SIG-M5 treated with dmso at 0.1 percent for 504 hours (cell line): Measurements from ENCODE around the gene DDIT3.
A peak's percentile ranks its signal among the peaks of the same experiment; 100 is the strongest.
"Not testable (repeated sequence)": the region's sequence is repeated elsewhere in the genome, so short reads cannot be mapped to it uniquely, and the experiment has no call there.

Experiments used
- DNase-seq: peaks from one replicate; lab custom pipeline; 2025; ENCODE audit not compliant: unreplicated experiment; lab: John Stamatoyannopoulos, UW

Gene DDIT3

DNA sequence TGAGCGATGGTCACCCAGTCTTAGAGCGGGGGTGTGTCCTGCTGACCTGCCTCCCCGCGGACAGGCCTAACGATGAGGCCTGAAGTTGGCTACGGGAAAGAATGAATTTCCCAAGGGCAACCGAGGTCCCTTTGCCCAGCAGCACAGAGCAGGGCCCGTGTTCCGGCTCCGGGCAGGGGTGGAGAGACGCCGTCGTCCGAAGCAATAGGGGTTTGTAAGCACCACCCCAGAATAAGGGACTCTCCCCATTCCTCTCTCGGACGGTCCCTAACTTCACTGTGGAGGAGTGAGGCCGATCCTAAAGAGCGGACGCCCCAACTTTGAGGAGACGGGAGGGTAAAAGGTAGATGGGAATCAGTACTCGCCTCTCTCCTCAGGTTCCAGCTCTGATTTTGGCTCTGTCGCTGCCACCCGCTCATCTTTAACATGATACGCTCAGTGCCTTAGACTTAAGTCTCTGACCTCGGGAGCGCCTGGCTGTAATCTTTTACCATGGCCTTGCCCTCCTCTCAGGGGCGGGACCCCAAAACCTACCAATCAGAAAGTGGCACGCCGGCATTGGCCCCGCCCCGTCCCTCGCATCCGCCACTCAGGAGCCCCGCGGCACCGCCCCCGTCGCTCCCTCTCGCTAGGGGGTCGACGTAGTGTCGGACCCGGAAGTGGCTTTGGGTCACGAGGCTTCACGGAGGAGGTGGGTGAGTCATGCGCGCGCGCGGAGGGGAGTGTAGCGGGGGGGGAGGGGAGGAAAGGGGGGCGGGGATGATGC is at the start of gene DDIT3:
Gene DDIT3, minus strand, starts transcription at position 462 of the 766 bp plus-strand sequence. CDS start 3,108 bp downstream, outside the sequence.
- peak; percentile 97 for DNase-seq

- no peak for DNase-seq
Observed at GRCh38 chr12:57569858-57570257, 49.5 kb upstream of the DDIT3 start.

GRCh38 chr12:57568838-57569237 is 48.5 kb upstream of the DDIT3 start:
- DNase-seq = no peak

DNA sequence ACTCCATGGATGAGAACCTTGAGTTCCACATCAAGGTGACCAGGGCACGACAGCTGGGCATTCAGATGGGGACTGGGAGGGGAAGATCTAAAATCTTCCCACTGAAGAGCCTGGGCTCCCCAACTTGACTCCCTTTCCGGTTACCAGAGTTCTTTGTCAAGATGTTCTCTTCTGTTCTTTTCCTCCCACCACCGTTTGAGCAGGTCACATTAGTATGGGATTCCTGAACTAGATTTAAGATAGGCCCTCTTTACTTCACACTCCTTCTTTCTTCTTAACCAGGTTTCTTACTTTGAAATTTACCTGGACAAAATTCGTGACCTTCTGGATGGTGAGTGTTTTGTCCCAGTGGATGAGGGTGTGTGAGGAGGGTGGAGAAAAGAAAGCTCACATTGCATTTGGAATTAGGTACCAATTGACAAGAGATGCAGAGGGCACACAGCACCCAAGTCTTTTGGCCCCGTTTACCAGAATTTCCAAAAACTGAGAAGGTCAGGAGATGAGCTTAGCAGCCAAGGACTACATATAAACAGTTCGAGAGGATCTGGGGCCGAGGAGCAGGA is 43.9 kb upstream of the DDIT3 start:
- no peak for DNase-seq

GRCh38 chr12:57563358-57563757 is 43.0 kb upstream of the DDIT3 start:
- no peak for DNase-seq

DNA sequence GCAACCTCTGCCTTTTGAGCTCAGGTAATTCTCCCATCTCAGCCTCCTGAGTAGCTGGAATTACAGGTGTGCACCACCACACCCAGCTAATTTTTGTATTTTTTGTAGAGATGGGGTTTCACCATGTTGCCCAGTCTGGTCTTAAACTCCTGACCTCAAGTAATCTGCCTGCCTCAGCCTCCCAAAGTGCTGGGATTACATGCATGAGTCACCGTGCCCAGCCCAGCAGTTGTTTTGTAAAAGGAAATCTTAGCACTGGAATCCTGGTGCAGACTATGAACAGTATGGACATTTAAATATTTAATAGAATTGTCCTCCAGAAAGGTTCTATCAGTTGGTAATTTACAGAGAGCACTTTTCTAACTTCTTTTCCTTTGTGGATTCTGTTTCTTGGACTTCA is 40.8 kb upstream of the DDIT3 start:
- not testable (repeated sequence) for DNase-seq

GRCh38 chr12:57560516-57560915 is 40.2 kb upstream of the DDIT3 start:
- no peak for DNase-seq

GRCh38 chr12:57558864-57559263 is 38.5 kb upstream of the DDIT3 start:
- DNase-seq = no peak

DNA sequence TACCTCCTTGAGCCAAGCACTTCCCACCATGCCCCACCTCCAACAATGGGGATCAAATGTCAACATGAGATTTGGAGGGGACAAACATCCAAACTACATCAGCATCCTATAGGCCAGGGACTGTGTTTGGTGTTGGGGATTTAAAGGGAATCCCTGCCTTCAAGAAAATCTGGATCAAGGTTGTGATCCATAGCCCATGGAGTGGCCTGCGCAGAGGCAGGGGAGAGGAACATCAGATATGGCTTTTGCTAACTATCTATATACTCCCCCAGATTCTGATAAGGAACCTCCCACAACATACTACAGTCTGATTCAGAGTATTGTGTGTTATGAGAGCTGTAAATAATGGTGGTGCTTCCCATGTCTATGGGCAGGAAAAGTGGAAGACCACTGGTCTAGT is 34.6 kb upstream of the DDIT3 start:
- DNase-seq = no peak

DNA sequence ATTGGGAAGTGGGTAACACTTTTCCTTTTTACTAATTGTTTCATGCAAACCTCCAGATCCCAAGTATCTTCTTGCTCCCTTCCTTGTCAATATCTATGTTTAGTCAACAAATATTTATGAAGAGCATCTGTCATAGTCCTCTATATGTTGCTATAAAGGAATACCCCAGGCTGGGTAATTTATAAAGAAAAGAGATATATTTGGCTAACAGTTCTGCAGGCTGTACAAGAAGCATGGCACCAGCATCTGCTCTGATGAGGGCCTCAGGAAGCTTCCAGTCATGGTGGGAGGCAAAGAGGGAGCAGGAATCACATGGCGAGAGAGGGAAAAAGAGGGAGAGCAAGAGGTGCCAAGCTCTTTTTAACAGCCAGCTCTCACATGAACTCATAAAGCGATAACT is 34.1 kb upstream of the DDIT3 start:
- DNase-seq = no peak

DNA sequence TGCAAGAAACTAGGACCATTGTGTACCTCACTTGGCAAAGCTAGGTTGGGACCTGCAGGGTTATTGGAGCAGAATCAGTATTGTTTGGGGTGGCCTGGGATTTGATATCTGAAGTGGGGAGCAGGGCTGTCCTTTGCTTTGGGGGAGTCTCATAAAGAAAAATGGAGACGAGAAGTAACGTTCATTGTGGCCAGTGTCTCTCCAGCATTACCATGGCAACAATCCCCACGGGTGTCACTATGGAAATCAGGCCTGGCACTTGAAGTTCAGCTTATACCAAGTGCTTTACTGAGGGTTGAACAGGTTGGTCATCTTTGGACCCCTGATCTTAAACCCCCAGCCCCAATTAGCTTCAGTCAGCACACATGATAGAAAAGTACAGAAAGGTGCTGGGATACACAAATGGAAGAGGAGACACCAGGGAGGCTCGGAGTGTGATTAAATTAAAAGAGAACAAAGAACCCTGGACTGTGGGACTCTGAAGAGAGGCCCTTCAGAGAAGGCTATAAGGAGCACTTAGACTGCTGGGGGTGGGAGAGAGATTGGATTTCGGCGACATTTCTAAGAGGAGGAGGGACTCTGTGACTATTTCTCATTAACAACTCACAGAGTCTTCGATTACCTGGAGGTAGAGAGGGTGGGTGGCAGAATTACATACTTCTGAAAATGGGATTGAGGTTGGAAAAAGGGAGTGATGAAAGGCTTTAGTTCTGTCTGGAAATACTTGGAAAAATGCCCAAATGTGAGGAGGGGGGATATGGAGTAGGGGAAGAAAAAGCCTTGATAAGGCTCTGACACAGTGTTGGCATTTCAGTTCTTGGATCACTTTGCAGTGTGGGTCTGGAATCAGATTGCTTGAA is 33.3 kb upstream of the DDIT3 start:
- no peak for DNase-seq

DNA sequence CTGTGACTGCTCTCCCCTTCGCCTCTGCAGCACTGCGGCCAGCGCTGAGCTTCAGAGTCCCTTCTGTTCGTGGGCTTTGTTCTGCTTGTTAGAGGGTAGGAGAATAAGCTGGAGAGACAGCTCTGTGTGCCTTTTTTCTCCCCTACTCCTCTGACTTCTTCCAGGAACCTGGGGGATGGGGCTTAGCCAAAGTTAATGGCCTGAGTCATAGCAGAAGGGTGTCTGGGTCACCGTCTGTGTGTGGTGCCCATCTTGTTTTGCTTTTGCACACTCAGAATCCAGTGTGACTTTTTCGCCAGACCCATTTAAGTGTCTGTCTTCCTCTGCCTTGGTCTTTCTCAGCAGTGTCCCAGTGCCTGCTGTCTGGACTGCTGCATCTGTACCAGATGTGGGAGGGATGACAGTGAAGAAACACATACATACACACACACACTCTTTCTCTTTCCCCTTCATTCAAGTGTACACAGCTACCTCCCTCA is 32.6 kb upstream of the DDIT3 start:
- no peak for DNase-seq

DNA sequence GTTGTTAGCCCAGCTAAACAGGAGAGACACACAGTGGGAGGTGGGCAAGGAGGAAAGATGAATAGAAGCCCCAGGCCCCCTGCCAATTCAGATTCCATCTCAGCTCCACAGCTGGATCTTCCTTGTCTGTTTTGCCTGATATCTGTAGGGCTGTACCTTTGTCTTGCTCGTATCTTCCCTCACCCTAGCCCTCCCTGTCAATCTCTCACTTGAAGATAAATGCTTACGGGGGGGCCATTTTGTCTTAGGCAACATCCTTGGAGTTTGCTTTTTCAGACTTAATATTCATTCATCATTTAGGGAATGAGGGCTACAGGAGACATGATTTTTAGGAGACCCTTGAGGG is 32.0 kb upstream of the DDIT3 start:
- DNase-seq = no peak

- DNase-seq = no peak
Observed at GRCh38 chr12:57551637-57552305, 31.5 kb upstream of the DDIT3 start.

DNA sequence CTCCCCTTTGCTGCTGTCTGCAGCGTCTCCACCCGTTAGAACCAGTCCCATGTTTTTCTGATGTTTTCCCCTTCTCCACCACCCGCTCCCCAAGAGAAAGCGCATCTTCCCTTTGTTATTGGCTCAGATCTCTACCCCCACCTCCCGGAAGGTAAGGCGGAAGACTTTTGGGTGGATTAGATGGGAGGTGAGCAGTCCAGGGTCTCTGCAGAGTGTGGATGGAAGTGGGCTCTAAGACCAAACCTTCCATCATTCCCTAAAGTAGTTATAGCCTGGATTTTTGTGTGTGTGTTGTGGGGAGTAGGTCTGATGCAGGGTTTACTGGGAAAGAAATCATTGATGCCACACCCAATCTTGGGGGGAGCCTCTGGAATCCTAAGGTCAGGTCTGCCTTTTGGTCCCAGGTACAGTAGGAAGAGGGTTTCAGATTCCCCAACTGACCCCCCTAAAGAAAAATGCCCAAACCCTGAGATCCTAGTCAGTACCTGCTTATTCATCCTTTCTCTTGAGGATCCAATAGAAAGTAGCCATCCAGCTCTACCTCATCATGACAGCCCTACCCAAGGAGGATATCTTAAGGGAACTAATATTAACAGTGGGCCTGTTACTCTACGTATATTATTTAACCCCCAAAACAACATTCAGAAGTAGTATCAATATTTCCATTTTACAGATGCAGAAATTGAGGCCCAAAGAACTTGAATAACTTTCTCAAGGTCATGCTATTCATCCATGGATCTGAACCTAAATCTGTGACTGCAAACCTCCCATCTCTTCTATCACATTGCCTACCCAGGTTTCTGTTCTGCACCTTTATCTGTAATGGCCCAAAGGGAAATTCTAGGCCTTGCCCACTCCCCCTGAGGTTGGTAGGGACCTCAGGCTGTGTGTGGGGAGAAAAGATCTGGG is 30.6 kb upstream of the DDIT3 start:
- no peak for DNase-seq

- no peak for DNase-seq
Observed at GRCh38 chr12:57549909-57550640, 29.8 kb upstream of the DDIT3 start, which contains the start of gene KIF5A. Gene KIF5A, plus strand, starts transcription at chr12:57550044. Its CDS starts 228 bp downstream, at chr12:57550272.

DNA sequence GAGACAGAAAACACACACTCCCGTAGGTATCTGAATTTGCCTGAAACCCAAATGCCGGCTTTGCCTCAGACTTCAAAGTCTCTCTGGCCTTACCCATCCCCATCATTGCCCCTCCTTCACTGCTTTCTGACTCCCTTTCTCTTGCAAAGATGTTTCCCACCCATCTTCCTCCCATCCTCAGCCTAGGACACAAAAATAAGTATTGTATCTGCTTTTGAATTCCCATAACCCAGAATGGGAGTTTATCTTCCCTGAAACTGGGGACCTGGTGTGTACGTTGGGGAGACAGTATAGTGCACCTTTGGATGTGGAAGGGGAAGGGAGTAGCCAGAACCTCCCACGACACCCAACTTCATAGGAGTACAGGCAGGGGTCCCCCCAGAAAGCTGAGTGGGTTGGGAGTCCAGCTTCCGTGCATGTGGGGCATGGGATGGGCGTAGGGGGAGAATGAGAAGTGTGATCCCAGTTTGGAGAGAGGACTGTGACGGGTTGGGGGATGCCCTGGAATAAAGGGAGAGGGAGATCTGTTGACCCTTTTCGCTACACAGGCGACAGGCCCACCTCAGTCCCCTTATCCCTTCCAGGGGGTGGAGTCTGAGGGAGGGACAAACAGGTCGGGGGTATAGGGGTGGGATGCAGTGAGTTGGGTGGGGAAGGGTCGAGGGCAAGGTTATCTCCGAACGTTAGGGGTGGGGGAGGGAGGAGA is 29.0 kb upstream of the DDIT3 start:
- DNase-seq = no peak

DNA sequence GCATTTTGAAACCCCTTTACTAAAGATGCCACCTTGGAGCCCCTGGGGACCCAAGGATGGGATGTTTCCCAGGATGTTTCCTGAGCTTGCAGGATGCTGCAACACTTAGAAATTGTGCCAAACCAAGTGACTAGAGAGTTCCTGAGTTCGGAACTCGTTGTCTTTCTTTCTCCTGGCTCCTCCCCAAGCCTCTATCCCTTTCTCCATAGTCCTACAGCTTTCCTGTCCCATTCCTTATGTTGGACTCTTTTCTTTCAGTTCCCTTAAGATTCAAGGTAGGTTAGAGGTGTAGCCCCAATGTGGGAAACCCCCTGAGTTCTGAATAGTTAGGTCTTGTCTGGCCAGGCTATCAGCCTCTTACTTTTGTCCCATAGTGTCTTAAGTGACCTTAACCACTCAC is 28.2 kb upstream of the DDIT3 start:
- no peak for DNase-seq

DNA sequence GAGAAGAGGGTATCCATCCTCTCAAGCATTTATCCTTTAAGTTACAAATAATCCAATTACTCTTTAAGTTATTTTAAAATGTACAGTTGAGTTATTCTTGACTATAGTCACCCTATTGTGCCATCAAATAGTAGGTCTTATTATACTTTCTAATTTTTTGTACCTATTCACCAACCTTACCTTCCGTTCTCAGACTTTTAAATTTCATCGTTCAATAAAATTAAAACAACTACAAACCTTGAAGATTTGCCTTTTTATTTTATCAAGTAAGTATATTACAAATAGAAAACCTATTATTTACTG is 27.6 kb upstream of the DDIT3 start:
- no peak for DNase-seq
